ENCODE results near the gene PTPN2.

PTPN2 gene

GRCh38 chr18:12811191-12811950 is 72.7 kb downstream of the PTPN2 start:
- no peak overlapping the region for H3K27ac ChIP-seq
- ChIA-PET CTCF (no interaction called here), POLR2A (ENCODE audit: low non-redundant PET) (no interaction called here)
- DNase-seq (ENCODE audit: low spot score) = peak; percentile 33
- TF ChIP-seq CTCF (conservative IDR thresholded peaks at IDR 0.05; ENCODE audit: low read depth) = no peak

GRCh38 chr18:12803069-12803936 is 80.7 kb downstream of the PTPN2 start:
- TF ChIP-seq CTCF (conservative IDR thresholded peaks at IDR 0.05; ENCODE audit: low read depth) = no peak
- H3K27ac ChIP-seq = no peak overlapping the region
- ChIA-PET CTCF (no interaction called here), POLR2A (ENCODE audit: low non-redundant PET) (no interaction called here)
- no peak for DNase-seq (ENCODE audit: low spot score)

- POLR2A ChIA-PET (ENCODE audit: low non-redundant PET) = no interaction called here
- TF ChIP-seq CTCF (conservative IDR thresholded peaks at IDR 0.05; ENCODE audit: low read depth) = no peak
- no peak overlapping the region for H3K27ac ChIP-seq
- no peak for DNase-seq (ENCODE audit: low spot score)
- CTCF ChIA-PET = interaction anchor here (0.7 kb wide), 1 partner anchor 132 kb away, joined by 3 read pairs; no protein-coding TSS in a partner anchor
Observed at GRCh38 chr18:12802538-12802937, 81.5 kb downstream of the PTPN2 start.

- no peak for DNase-seq (ENCODE audit: low spot score)
- CTCF ChIA-PET = no interaction called here
- POLR2A ChIA-PET (ENCODE audit: low non-redundant PET) = no interaction called here
- TF ChIP-seq CTCF (conservative IDR thresholded peaks at IDR 0.05; ENCODE audit: low read depth) = no peak
- H3K27ac ChIP-seq = no peak overlapping the region
Observed at GRCh38 chr18:12796448-12796847, 87.6 kb downstream of the PTPN2 start.

GRCh38 chr18:12791610-12792009 is 92.4 kb downstream of the PTPN2 start:
- DNase-seq (ENCODE audit: low spot score) = no peak
- H3K27ac ChIP-seq = no peak overlapping the region
- no peak for TF ChIP-seq CTCF (conservative IDR thresholded peaks at IDR 0.05; ENCODE audit: low read depth)
- POLR2A ChIA-PET (ENCODE audit: low non-redundant PET) = no interaction called here
- CTCF ChIA-PET = no interaction called here

GRCh38 chr18:12786669-12787068 is 97.4 kb downstream of the PTPN2 start:
- TF ChIP-seq CTCF (conservative IDR thresholded peaks at IDR 0.05; ENCODE audit: low read depth) = no peak
- no peak for DNase-seq (ENCODE audit: low spot score)
- ChIA-PET POLR2A (ENCODE audit: low non-redundant PET) (no interaction called here), CTCF (no interaction called here)
- H3K27ac ChIP-seq = no peak overlapping the region
